Liver (tissue), 9 donors: ENCODE data around the gene NR2C1. TPM values are rescaled to one million over a fixed set of nuclear protein-coding genes. Genes with fewer than 3 reads are reported as not detected.

ENCODE experiments used
- DNase-seq: peaks from one replicate; pipeline ENCODE4 v3.0.0-alpha.2; 2017; ENCODE audit warnings: low spot score
- H3K27ac ChIP-seq, 2 donors: one replicate each; pipeline ENCODE4 v1.7.0; 2013; ENCODE audit warnings: inconsistent platforms in 2 of 2, low read length in 2 of 2, control low read depth in 1 of 2, low read depth in 1 of 2, mild to moderate bottlenecking in 1 of 2
- H3K27me3 ChIP-seq, 4 donors: one replicate each; pipeline versions ENCODE4 v1.6.1 to v1.7.0; 2013; ENCODE audit warnings: low read length in 3 of 4, inconsistent platforms in 1 of 4, mild to moderate bottlenecking in 1 of 4, moderate library complexity in 1 of 4; ENCODE audit not compliant: control insufficient read depth in 4 of 4, insufficient read depth in 4 of 4
- H3K36me3 ChIP-seq, 4 donors: one replicate each; pipeline versions ENCODE4 v1.6.1 to v1.7.0; 2013; ENCODE audit warnings: low read length in 3 of 4, mild to moderate bottlenecking in 3 of 4, low read depth in 1 of 4, moderate library complexity in 1 of 4; ENCODE audit not compliant: control insufficient read depth in 4 of 4, insufficient read depth in 3 of 4
- H3K4me1 ChIP-seq, 4 donors: one replicate each; pipeline versions ENCODE4 v1.6.1 to v1.7.0; 2013; ENCODE audit warnings: low read length in 3 of 4, mild to moderate bottlenecking in 3 of 4, moderate library complexity in 1 of 4; ENCODE audit not compliant: control insufficient read depth in 4 of 4, insufficient read depth in 4 of 4
- H3K4me3 ChIP-seq, 3 donors: one replicate each; pipeline versions ENCODE4 v1.6.1 to v1.7.0; 2013; ENCODE audit warnings: low read length in 3 of 3, control low read depth in 1 of 3, low read depth in 1 of 3, mild to moderate bottlenecking in 1 of 3
- H3K9ac ChIP-seq, 2 donors: one replicate each; pipeline ENCODE4 v1.7.0; 2013; ENCODE audit warnings: low read length in 2 of 2, mild to moderate bottlenecking in 2 of 2, moderate library complexity in 2 of 2, control low read depth in 1 of 2, low read depth in 1 of 2
- H3K9me3 ChIP-seq, 4 donors: one replicate each; pipeline versions ENCODE4 v1.6.1 to v1.7.0; 2013; ENCODE audit warnings: low read length in 3 of 4; ENCODE audit not compliant: control insufficient read depth in 4 of 4
- CTCF ChIP-seq: fragments of 150-350 bp; IDR thresholded peaks from 2 replicates; pipeline ENCODE4 v1.5.1; 2017; ENCODE audit warnings: improper control_type of control experiment, low read depth, low read length; ENCODE audit not compliant: missing input control
- FOXA1 ChIP-seq: IDR thresholded peaks from 2 replicates; pipeline ENCODE4 v1.6.1; 2016; ENCODE audit warnings: antibody characterized with exemption
- FOXA2 ChIP-seq: IDR thresholded peaks from 2 replicates; pipeline ENCODE4 v1.6.1; 2016; ENCODE audit warnings: antibody characterized with exemption
- GABPA ChIP-seq, 2 donors: IDR thresholded peaks in 1 of 2; conservative IDR thresholded peaks in 1 of 2; 2 replicates each; pipeline ENCODE4 v1.6.1; 2016; ENCODE audit warnings: antibody characterized with exemption in 2 of 2, mild to moderate bottlenecking in 1 of 2, moderate library complexity in 1 of 2
- HNF4A ChIP-seq, 2 donors: conservative IDR thresholded peaks; 2 replicates each; pipeline ENCODE4 v1.6.1; 2016; ENCODE audit warnings: antibody characterized with exemption in 2 of 2, mild to moderate bottlenecking in 2 of 2
- HNF4G ChIP-seq: IDR thresholded peaks from 2 replicates; pipeline ENCODE4 v1.6.1; 2016; ENCODE audit warnings: antibody characterized with exemption
- JUND ChIP-seq, 2 donors: IDR thresholded peaks; 2 replicates each; pipeline ENCODE4 v1.6.1; 2016; ENCODE audit warnings: antibody characterized with exemption in 2 of 2
- RAD21 ChIP-seq, 2 donors: IDR thresholded peaks; 2 replicates each; pipeline ENCODE4 v1.6.1; 2016; ENCODE audit warnings: antibody characterized with exemption in 2 of 2, mild to moderate bottlenecking in 2 of 2
- RXRA ChIP-seq, 2 donors: IDR thresholded peaks; 2 replicates each; pipeline ENCODE4 v1.6.1; 2017 to 2018; ENCODE audit warnings: antibody characterized with exemption in 2 of 2, mild to moderate bottlenecking in 1 of 2
- SP1 ChIP-seq: IDR thresholded peaks from 2 replicates; pipeline ENCODE4 v1.6.1; 2018; ENCODE audit warnings: antibody characterized with exemption, mild to moderate bottlenecking
- TAF1 ChIP-seq: conservative IDR thresholded peaks from 2 replicates; pipeline ENCODE4 v1.6.1; 2016; ENCODE audit warnings: antibody characterized with exemption, mild to moderate bottlenecking
- YY1 ChIP-seq: IDR thresholded peaks from 2 replicates; pipeline ENCODE4 v1.6.1; 2016; ENCODE audit warnings: antibody characterized with exemption, mild to moderate bottlenecking
- WGBS: extraction: QIAGEN DNeasy Blood & Tissue Kit; methylation state at CpG from one replicate; pipeline ENCODE4 v1.1.7; 2013; 5-methylcytosine and 5-hydroxymethylcytosine counted together
- polyA plus RNA-seq, 2 donors: library from polyadenylated mRNA; stranded (reverse) in 1 of 2; unstranded in 1 of 2; fragments of 200-250 nt in 1 of 2; fragments of >200 nt in 1 of 2; fragmentation: Nextera tagmentation in 1 of 2; extraction: Ambion mirVana in 1 of 2; gene quantifications; one replicate each; pipeline versions ENCODE4 v1.2.1 to v1.2.3, GENCODE V29; 2013 to 2015
- total RNA-seq, 2 donors: library from RNA; depleted of rRNA; stranded (reverse); fragments of >200 nt; gene quantifications; one replicate each; pipeline ENCODE4 v1.2.3, GENCODE V29; 2014
- TF ChIP-seq, protein P1 (sequence below): IDR thresholded peaks from 2 replicates; pipeline ENCODE4 v1.6.1; 2016; ENCODE audit warnings: antibody characterized with exemption
- TF ChIP-seq, protein P2 (sequence below): IDR thresholded peaks from 2 replicates; pipeline ENCODE4 v1.6.1; 2016; ENCODE audit warnings: antibody characterized with exemption, mild to moderate bottlenecking
- TF ChIP-seq, protein P3 (sequence below): IDR thresholded peaks from 2 replicates; pipeline ENCODE4 v1.6.1; 2016; ENCODE audit warnings: antibody characterized with exemption
- donor health status: healthy.
- donor health status: healthy.
- donor health status: healthy.
- donor health status: healthy.
- donor health status: healthy.

NR2C1 gene
- total and polyA plus RNA-seq, 4 donors, result 8.3 to 32.0 (median 21.0) TPM

GRCh38 chr12:95083471-95083870, 10.1 kb upstream of the NR2C1 start:
- Histone ChIP-seq H3K9ac (no peak overlapping the region), H3K27ac (no peak overlapping the region), H3K4me1 (peaks cover 2 to 12% (median 2%) of the 10 kb centered on the region in 4 donors), H3K27me3 (no peaks in the 10 kb centered on the region), H3K4me3 (no peak overlapping the region), H3K9me3 (no peaks in the 10 kb centered on the region), H3K36me3 (no peaks in the 10 kb centered on the region)
- DNase-seq, result no peak
- TF ChIP-seq JUND (IDR thresholded peaks at IDR 0.05), result no peak
- TF ChIP-seq, protein P1, sequence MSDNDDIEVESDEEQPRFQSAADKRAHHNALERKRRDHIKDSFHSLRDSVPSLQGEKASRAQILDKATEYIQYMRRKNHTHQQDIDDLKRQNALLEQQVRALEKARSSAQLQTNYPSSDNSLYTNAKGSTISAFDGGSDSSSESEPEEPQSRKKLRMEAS, result no peak
- TF ChIP-seq TAF1, result no peak
- TF ChIP-seq CTCF, result no peak
- TF ChIP-seq HNF4G, result no peak
- TF ChIP-seq, protein P2, sequence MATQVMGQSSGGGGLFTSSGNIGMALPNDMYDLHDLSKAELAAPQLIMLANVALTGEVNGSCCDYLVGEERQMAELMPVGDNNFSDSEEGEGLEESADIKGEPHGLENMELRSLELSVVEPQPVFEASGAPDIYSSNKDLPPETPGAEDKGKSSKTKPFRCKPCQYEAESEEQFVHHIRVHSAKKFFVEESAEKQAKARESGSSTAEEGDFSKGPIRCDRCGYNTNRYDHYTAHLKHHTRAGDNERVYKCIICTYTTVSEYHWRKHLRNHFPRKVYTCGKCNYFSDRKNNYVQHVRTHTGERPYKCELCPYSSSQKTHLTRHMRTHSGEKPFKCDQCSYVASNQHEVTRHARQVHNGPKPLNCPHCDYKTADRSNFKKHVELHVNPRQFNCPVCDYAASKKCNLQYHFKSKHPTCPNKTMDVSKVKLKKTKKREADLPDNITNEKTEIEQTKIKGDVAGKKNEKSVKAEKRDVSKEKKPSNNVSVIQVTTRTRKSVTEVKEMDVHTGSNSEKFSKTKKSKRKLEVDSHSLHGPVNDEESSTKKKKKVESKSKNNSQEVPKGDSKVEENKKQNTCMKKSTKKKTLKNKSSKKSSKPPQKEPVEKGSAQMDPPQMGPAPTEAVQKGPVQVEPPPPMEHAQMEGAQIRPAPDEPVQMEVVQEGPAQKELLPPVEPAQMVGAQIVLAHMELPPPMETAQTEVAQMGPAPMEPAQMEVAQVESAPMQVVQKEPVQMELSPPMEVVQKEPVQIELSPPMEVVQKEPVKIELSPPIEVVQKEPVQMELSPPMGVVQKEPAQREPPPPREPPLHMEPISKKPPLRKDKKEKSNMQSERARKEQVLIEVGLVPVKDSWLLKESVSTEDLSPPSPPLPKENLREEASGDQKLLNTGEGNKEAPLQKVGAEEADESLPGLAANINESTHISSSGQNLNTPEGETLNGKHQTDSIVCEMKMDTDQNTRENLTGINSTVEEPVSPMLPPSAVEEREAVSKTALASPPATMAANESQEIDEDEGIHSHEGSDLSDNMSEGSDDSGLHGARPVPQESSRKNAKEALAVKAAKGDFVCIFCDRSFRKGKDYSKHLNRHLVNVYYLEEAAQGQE, result no peak
- TF ChIP-seq FOXA2, result no peak
- no peak for TF ChIP-seq GABPA (IDR thresholded peaks at IDR 0.05 in 1 of 2, conservative IDR thresholded peaks at IDR 0.05 in 1 of 2)
- no peak for TF ChIP-seq HNF4A (conservative IDR thresholded peaks at IDR 0.05)
- no peak for TF ChIP-seq YY1
- TF ChIP-seq FOXA1, result no peak
- TF ChIP-seq RXRA (IDR thresholded peaks at IDR 0.05), result no peak
- no peak for TF ChIP-seq RAD21 (IDR thresholded peaks at IDR 0.05)
- no peak for TF ChIP-seq SP1

- Histone ChIP-seq H3K36me3 (no peaks in the 10 kb centered on the region), H3K9me3 (no peaks in the 10 kb centered on the region), H3K27me3 (no peaks in the 10 kb centered on the region), H3K27ac (no peak overlapping the region), H3K4me1 (peaks cover 0 to 2% (median 2%) of the 10 kb centered on the region in 4 donors), H3K9ac (no peak overlapping the region), H3K4me3 (no peak overlapping the region)
- no peak for DNase-seq
- TF ChIP-seq RXRA (IDR thresholded peaks at IDR 0.05) (no peak), CTCF (no peak), JUND (IDR thresholded peaks at IDR 0.05) (no peak), FOXA1 (no peak), GABPA (IDR thresholded peaks at IDR 0.05 in 1 of 2, conservative IDR thresholded peaks at IDR 0.05 in 1 of 2) (no peak), SP1 (no peak), HNF4G (no peak), FOXA2 (no peak)
- TF ChIP-seq, protein P3, sequence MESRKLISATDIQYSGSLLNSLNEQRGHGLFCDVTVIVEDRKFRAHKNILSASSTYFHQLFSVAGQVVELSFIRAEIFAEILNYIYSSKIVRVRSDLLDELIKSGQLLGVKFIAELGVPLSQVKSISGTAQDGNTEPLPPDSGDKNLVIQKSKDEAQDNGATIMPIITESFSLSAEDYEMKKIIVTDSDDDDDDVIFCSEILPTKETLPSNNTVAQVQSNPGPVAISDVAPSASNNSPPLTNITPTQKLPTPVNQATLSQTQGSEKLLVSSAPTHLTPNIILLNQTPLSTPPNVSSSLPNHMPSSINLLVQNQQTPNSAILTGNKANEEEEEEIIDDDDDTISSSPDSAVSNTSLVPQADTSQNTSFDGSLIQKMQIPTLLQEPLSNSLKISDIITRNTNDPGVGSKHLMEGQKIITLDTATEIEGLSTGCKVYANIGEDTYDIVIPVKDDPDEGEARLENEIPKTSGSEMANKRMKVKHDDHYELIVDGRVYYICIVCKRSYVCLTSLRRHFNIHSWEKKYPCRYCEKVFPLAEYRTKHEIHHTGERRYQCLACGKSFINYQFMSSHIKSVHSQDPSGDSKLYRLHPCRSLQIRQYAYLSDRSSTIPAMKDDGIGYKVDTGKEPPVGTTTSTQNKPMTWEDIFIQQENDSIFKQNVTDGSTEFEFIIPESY, result no peak
- TF ChIP-seq, protein P2, result no peak
- TF ChIP-seq, protein P1, result no peak
- 93% methylated on average over 4 of the region's 4 CpGs for WGBS
These were observed 3.9 kb upstream of the NR2C1 start for GRCh38 chr12:95077341-95077740.
